Activated CD8-positive, alpha-beta memory T cell treated with anti-CD3 and anti-CD28 coated beads for 1 hour (primary cell): Measurements from ENCODE around the gene PHKA2.
A peak's percentile ranks its signal among the peaks of the same experiment; 100 is the strongest.
"Not testable (repeated sequence)": the region's sequence is repeated elsewhere in the genome, so short reads cannot be mapped to it uniquely, and the experiment has no call there.

Source experiments
- DNase-seq, 2 donors: peaks; one replicate each; pipeline ENCODE4 v3.0.0-alpha.2; 2020; ENCODE audit warnings: low read depth in 1 of 2; ENCODE audit errors: extremely low read depth in 1 of 2

PHKA2 gene, protein sequence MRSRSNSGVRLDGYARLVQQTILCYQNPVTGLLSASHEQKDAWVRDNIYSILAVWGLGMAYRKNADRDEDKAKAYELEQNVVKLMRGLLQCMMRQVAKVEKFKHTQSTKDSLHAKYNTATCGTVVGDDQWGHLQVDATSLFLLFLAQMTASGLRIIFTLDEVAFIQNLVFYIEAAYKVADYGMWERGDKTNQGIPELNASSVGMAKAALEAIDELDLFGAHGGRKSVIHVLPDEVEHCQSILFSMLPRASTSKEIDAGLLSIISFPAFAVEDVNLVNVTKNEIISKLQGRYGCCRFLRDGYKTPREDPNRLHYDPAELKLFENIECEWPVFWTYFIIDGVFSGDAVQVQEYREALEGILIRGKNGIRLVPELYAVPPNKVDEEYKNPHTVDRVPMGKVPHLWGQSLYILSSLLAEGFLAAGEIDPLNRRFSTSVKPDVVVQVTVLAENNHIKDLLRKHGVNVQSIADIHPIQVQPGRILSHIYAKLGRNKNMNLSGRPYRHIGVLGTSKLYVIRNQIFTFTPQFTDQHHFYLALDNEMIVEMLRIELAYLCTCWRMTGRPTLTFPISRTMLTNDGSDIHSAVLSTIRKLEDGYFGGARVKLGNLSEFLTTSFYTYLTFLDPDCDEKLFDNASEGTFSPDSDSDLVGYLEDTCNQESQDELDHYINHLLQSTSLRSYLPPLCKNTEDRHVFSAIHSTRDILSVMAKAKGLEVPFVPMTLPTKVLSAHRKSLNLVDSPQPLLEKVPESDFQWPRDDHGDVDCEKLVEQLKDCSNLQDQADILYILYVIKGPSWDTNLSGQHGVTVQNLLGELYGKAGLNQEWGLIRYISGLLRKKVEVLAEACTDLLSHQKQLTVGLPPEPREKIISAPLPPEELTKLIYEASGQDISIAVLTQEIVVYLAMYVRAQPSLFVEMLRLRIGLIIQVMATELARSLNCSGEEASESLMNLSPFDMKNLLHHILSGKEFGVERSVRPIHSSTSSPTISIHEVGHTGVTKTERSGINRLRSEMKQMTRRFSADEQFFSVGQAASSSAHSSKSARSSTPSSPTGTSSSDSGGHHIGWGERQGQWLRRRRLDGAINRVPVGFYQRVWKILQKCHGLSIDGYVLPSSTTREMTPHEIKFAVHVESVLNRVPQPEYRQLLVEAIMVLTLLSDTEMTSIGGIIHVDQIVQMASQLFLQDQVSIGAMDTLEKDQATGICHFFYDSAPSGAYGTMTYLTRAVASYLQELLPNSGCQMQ

DNA sequence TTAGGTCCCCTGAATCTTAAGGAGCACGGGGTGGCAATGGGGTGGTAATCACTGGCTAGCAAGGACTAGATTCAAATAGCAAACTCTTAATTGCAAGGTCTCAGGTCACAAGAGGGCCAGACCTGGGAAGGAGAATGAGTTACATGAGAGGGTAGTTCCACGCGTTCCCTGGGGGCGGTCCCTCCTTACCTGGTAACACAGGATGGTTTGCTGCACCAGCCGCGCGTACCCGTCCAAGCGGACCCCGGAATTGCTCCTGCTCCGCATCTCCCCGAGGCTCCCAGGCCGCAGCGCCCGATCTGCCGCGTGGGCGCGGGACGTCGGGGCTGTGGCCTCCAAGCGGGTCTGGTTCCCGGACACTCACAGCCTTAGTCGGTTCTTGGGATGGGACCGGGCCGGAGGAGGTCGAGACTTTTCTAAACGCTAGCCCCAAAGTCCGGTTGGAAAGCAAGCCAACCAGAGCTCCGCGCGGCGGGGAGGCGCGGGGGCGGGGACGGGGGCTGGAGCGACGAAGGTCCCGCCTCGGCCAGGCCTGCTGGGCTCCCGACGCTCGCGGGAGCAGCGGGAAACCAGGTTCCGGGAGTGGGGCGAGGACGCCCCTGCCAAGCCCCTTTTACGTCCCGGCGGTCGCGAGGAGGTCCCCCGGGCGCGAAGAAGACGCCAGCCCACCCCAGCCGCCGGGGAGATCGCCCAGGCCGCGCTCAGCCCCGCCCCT is at the start of gene PHKA2:
PHKA2 (minus strand) TSS at position 449 of the 715 bp plus-strand sequence; CDS start at position 267, 182 bp downstream.
- no peak for DNase-seq

DNA sequence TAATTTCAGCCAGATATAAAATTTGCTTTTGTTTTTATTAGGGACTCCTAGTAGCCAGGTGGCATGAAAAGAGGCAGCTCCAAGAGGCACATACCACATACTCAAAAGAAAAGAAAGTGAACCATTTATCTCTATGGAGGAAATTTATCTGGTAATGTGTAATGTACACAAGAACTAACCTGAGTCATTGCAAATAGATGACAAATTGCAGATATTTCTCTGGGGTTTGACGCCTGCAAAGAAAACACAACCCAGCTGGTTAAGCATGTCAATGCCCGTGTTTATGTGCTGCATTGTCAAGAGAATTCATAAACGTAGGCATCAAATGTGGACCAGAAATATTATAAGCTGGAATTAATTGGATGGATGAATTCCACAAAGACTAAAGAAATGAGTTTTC is 46.9 kb upstream of the PHKA2 start:
- no peak for DNase-seq

DNA sequence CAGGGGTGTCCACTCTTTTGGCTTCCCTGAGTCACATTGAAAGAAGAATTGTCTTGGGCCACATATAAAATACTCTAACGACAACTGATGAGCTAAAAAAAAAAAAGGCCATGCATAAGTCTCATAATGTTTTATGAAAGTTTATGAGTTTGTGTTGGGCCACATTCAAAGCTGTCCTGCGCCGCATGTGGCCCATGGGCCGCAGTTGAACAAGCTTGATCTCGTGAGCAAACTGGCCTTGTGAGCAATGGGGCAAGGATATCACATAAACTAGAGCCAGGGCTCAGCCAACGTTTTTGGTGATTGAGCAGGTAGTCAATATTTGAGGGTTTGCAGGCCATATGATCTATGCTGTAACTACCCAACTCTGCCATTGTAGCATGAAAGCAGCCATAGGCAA is 44.6 kb upstream of the PHKA2 start:
- DNase-seq: no peak

DNA sequence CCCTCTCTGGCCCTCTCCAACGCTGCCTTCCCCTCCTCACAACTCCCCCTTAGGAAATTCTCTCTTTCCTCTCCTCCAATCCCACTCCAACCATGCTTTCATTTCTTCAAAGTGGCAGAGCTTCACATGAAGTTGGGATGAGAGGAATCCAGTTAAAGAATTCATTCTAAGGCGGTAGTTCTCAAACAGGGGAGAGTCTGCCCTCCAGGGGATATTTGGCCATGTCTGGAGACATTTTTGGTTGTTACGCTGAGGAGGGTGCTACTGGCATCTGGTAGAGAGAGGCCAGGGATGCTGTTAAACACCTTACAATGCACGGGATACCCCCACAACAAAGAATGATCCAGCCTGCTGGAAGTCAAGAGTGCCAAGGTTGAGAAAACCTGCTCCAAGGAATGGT is 40.5 kb upstream of the PHKA2 start:
- DNase-seq: no peak

DNA sequence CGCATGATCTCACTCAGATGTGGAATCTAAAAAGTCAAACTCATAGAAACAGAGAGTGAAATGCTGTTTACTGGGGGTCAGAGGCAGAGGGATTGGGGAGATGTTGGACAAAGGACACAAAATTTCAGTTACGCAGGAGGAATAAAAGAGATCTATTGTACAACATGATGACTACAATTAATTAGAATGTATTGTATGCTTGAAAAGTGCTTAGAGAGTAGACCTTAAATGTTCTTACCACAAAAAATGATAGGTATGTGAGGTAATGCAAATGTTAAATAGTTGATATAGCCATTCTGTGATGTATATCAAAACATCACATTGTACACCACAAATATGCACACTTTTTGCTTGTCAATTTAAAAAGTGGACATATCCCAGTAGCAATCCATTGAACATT is 36.1 kb upstream of the PHKA2 start:
- no peak for DNase-seq

DNA sequence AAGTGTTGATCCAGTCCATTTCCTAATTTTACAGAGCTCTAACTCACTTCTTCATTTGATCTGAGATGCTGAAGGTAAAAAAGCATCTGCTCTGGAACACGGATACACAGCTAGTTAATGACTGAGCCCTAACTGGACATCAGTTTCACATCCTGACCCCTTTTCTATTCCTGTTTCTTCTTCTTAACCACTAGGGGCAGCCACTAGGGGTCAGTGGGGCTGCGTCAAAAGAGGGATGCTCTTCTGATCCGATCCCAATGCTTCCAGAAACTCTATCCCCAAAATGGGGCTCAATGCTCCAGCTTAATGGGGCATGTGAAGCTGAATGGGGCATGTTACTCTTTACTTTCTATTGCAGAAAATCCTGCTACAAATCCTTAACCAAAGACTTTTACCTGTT is 33.4 kb upstream of the PHKA2 start:
- no peak for DNase-seq

DNA sequence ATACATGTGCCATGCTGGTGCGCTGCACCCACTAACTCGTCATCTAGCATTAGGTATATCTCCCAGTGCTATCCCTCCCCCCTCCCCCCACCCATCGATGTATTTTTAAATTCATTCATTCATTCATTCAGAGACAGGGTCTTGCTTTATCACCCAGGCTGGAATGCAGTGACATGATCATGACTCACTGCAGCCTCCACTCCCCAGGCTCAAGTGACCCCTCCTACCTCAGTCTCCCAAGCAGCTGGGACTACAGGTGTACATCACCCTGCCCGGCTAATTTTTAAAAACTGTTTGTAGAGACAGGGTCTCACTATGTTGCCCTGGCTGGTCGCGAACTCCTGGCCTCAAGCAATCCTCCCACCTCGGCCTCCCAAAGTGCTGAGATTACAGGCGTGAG is 32.7 kb upstream of the PHKA2 start:
- not testable (repeated sequence) for DNase-seq

DNA sequence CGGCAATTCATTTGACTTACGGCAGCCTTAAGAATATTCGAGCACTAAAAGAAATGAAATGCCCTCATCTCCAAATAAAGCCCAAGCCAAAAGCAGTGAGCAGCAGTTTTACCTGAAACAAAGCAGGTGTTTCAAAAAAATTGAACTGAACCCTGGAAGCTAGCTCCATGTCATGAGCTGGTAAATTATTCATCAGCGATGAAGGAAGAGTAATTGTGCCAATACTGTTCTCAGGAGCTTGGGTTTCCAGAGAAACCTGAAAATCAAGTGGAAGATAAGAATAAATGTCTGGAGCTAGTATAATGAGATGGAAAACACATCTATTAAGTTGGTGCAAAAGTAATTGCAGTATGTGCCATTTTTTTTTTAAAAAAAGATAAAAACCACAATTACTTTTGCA is 24.0 kb upstream of the PHKA2 start:
- no peak for DNase-seq

DNA sequence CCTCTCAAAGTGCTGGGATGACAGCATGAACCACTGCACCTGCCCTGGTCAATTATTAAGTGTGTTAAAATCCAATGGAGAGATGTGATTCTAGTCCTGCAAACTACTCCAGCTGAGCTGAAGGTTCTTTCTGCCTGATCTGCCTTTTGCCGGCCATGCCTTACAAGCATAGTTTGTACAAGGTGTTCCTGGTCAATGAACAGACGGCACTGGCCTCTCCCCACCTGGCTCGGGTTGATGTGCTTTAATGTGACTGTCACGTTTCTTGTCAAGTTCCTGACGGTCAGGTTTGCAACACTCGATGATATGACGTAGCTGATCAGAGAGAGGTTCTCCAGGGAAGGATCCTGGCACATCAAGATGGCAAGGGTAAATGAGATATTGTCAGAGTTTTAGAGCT is 23.1 kb upstream of the PHKA2 start:
- DNase-seq: no peak

DNA sequence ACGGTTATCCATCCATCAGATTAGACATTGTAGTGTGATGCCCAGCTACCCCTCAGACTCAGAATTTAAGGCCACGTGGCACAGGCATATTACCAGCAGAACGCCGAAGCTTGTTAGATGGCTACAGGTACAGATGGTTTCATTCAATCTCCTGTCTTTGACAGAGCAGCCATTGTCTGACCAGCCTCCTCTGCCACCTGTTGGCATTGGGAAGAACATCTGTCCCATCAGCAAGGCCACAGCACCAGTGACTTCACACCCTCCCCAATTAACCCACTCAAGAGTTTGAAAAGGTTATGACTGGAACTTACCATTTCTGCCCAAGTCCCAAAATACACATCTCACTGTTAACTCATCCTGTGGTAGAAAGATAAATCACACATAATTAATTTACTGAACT is 22.0 kb upstream of the PHKA2 start:
- DNase-seq: no peak

DNA sequence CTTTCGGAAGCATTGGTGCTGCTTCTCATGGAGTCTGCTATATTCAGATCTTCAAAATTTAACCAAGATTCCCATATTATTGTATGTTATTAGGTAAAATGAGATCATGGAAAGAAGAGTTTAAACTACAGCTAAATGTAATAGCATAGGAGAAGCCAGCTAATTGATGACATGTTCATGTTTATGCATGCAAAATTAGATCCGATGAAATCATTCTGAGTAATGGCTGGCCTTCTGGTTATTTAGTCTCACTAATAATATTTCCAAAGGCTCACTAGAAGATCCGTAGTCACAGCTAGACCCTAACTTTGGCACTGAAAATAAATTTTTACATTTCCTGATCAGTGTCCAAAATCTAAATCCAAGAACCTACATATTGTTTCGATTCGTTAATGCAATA is 19.8 kb upstream of the PHKA2 start:
- DNase-seq: no peak

DNA sequence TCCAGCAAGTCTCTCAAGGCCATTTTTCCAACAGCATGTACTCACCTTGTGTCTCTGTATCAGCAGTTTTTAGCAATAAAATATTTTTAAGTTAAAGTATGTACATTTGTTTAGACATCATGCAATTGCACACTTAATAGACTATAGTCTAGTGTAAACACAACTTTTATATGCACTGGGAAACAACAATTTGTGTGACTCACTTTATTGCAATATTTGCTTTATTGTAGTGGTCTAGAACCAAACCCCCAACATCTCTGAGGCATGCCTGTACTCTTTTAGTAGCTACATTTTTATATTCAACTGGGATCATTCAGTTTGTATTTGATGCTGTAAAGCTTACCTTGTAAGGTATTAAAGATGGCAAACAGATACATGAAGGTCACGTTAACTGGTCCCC is 14.7 kb upstream of the PHKA2 start:
- no peak for DNase-seq

DNA sequence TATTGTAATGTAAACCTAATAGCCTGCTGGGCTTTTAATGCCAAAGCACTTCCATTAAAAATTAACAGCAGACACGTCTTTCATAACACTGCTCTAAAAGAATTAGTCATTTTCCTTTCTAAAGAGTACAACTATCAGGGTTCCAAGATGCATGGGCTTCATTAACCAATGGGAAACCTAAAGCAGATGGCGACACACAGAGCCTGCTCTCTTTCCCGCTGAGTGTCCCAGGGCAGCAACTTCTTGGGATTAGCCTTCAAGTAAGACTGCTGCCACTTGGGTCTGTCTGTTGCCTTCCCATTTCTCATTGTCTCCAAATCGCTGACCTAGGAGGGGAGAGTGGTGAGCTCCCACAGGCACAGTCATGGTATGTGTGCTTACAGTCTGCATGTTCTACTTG is 14.0 kb upstream of the PHKA2 start:
- no peak for DNase-seq

DNA sequence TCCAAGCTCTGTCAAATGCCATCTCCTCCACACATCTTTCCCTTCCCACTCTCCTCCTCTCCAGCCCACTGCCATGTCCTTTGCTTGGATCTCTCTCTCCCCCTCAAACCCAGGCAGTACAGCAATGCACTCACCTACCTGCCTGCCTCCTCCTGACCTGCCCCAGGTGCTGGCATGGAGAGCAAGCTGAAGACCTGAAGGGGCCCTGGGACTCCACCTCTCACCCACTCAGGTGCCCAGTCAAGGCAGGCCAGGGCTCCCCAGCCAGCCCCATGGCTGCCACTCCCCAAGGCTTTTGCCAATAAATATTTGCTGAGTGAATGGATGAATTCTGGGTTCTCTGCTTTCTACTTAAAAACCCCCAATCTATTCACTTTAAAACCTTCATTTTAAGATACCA is 12.6 kb upstream of the PHKA2 start:
- no peak for DNase-seq

DNA sequence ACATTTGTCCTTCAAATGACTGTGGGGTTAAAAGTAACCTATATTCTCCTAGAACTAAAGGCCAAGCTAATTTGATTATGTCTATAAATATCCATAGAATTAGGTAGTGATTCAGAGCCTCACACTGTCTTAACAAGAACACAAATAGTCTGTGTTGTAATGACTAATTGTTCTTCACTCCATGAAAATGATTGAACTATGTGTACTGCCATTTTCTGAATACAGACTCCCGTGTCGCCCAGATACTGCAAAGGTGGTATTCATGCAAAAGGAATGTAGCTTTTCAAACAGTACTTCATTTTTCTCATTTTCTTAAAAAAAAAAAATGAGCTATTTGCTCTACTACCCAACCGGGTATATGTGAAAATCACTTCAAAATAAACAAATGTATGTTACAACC is 11.3 kb upstream of the PHKA2 start:
- no peak for DNase-seq

DNA sequence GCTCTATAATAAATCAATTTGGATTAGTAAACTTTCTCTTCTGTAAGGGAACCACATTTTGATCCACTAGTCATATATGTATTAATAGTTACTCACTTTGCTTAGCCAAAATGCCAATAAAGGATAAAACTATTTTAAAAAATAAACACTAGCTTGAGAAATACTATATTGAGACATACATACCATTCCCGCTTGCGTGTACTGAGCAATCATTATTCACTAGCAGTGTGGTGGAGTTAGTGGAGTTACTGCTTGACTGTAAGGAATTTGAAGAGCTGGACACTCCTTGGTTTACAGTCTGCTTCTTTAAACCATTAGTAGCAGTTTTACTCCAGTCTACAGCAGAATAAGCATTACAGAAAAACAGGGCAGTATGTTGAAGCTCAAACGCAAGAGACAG is 10.8 kb upstream of the PHKA2 start:
- DNase-seq: no peak

DNA sequence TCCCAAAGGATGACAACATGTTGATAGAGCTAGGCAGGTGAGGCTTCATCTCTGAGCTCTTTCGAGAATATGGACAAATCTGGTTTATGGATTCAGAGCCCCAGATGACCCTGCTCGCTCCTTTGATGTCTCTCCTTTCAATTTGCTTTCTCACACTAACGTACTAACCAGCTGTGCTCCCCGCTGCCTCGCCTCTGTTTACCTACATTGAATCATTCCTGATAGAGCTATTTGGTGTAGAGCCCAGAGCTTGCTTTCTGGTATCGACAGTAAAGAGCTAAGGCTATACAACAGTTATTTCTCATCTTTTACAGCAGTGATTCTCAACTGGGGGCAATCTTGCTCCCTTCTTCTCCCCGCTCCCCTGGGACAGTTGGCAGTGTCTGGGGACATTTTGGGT is 8.9 kb upstream of the PHKA2 start:
- DNase-seq: no peak

DNA sequence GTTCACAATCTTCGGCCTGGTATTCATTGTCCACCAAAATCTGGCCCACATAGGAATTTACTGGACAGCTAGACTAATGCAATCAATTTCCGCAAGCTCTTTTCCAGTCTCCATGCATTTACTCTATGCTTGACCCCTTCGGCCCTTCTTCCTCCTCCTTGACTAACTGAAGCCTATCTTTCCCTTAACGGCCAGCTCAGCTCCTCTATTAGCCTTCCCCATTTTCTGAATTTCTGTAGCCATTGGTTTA is 1.2 kb upstream of the PHKA2 start:
- DNase-seq: no peak

DNA sequence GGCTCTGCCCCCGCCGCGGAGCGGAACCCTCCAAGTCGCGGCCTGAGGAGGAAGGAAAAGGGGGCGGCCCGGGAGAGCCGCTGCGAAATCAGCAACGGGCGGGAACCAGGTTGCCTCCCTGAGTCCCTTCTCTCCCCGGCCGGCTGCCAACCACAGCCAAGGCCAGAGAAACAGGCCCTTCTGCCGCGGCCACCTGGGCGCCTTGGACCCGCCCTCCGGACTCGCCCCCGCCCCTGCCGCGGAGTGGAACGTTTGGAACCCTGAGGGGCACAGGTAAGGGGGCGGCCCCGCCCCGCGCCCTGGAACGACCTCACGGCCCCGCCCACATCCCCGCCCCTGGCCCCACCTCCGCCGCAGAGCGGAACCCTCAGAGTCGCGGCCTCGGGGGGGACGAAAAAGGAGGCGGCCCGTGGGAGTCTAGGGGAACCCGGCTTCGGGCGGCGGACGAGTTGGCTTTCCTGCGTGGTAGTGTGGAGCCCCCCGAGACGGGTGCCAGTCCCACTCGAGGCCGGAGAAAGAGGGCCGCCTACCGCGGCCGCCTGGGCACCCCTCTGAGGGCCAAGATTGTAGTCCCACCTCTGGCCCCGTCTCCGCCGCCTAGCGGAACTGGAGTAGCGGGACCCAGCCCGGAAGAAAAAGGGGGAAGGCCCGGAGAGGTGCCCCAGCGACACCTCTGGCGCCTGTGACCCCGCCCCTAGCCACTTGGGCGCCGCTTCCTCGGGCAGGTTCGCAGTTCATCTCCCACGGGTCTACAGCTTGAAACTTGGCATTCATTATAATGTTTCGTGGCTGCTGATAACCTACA is 669 bp upstream of the PHKA2 start:
- peak; percentile 61 to 79 for DNase-seq

DNA sequence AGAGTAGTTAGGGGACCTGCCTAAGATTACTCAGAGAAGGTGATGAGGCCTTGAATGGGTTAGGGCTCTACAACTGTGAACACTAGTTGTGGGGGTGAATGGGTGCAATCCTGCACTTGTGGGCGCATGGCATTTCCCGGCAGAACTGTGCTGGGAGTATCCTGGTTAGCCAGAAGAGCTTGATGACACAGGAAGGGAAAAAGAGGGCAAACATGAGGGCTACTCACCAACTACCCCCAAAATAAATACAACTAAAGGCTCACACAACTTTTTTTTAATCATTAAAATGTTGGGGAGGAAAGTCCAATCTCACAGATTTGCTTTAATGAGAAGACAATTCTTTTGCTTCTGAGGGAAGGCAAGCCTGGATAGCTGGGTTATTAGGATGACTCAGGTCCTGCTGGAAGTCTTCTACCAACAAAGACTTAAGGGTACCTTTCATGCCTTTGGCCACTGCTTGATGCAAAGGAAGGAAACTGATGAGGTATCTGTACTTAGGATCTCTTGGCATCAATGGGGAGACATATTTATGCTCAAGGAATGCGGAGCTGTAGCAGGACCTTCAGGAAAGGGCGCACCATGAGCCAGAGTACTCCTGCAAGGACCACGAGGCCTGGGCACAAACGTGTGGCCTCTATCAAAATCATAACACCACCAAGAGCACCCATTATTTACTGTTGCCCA is 2.6 kb downstream of the PHKA2 start:
- DNase-seq: no peak
